ENCODE measurements around the gene IFNA8. TPM values are rescaled to one million over a fixed set of nuclear protein-coding genes. Genes with fewer than 3 reads are reported as not detected.
A peak's percentile ranks its signal among the peaks of the same experiment; 100 is the strongest.

IFNA8 gene
- total RNA-seq, 1 experiment from 2014 or later = not detected

DNA sequence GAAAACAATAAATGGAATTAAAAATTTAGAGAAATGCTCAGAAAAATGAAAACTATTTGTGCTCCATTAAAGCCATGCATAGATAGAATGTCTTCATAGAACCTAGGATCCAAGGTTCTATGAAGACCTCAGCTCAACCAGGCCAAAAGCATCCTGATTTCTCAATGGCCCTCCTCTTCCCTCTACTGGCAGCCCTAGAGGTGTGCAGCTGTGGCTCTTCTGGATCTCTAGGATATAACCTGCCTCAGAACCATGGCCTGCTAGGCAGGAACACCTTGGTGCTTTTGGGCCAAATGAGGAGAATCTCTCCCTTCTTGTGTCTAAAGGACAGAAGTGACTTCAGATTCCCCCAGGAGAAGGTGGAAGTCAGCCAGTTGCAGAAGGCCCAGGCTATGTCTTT lies 46.4 kb downstream of the IFNA8 start:
- H3K9ac ChIP-seq (ENCODE audit: extremely low read depth, insufficient read length, low read length) = no peak overlapping the region
- H2BK20ac ChIP-seq (ENCODE audit: low read depth, low read length, poor library complexity, severe bottlenecking) = no peak overlapping the region
- Mint-ChIP-seq H3K27ac (no peak overlapping the region), H3K36me3 (ENCODE audit: insufficient read depth in 1 of 3, low read depth in 3 of 3) (no peaks in the 10 kb centered on the region), H3K9me3 (no peaks in the 10 kb centered on the region; a peak in 1 of 5 replicates), H3K4me3 (no peak overlapping the region), H3K4me1 (peaks cover 11 to 14% of the 10 kb centered on the region in 2 experiments), H3K27me3 (ENCODE audit: low read depth) (peaks cover 5% of the 10 kb centered on the region)
- no peaks in the 10 kb centered on the region; the same call in 1 of the 2 replicates for H3K27me3 ChIP-seq (ENCODE audit: insufficient read depth, low read length)
- H3K18ac ChIP-seq (ENCODE audit: insufficient read length, low read depth, low read length) = no peak overlapping the region
- H3K79me1 ChIP-seq (ENCODE audit: insufficient read depth, low read depth, low read length, poor library complexity, severe bottlenecking) = no peaks in the 10 kb centered on the region
- H3T11ph ChIP-seq (ENCODE audit: low read length) = no peak overlapping the region
- no peak overlapping the region for H3K4ac ChIP-seq (ENCODE audit: low read depth, low read length)
- no peak overlapping the region for H3K56ac ChIP-seq (ENCODE audit: insufficient read length, low read depth, low read length)
- H2BK15ac ChIP-seq (ENCODE audit: low read depth, low read length) = no peak overlapping the region
- H3K23ac ChIP-seq (ENCODE audit: insufficient read length, low read depth, low read length) = no peak overlapping the region
- H3K27ac ChIP-seq (ENCODE audit: insufficient read length, low read depth, low read length) = no peak overlapping the region
- H2BK12ac ChIP-seq (ENCODE audit: insufficient read length, low read depth, low read length) = no peak overlapping the region
- no peak overlapping the region for H4K5ac ChIP-seq (ENCODE audit: insufficient read length, low read depth, low read length)
- H4K91ac ChIP-seq (ENCODE audit: insufficient read length, low read depth, low read length) = no peak overlapping the region
- H2AK5ac ChIP-seq (ENCODE audit: insufficient read length, low read length) = no peak overlapping the region
- no peak overlapping the region for H2AFZ ChIP-seq (ENCODE audit: low read length)
- TF ChIP-seq, protein P1, sequence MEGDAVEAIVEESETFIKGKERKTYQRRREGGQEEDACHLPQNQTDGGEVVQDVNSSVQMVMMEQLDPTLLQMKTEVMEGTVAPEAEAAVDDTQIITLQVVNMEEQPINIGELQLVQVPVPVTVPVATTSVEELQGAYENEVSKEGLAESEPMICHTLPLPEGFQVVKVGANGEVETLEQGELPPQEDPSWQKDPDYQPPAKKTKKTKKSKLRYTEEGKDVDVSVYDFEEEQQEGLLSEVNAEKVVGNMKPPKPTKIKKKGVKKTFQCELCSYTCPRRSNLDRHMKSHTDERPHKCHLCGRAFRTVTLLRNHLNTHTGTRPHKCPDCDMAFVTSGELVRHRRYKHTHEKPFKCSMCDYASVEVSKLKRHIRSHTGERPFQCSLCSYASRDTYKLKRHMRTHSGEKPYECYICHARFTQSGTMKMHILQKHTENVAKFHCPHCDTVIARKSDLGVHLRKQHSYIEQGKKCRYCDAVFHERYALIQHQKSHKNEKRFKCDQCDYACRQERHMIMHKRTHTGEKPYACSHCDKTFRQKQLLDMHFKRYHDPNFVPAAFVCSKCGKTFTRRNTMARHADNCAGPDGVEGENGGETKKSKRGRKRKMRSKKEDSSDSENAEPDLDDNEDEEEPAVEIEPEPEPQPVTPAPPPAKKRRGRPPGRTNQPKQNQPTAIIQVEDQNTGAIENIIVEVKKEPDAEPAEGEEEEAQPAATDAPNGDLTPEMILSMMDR (conservative IDR thresholded peaks at IDR 0.05) = peak; percentile 77
- no peaks in the 10 kb centered on the region for H4K20me1 ChIP-seq (ENCODE audit: control insufficient read depth, insufficient read depth, insufficient read length)
- peak; percentile 54 for DNase-seq
- H2BK5ac ChIP-seq (ENCODE audit: insufficient read length, low read length) = no peak overlapping the region
- H3K79me2 ChIP-seq (ENCODE audit: insufficient read depth, low read length) = no peaks in the 10 kb centered on the region
- H3K14ac ChIP-seq (ENCODE audit: insufficient read depth, low read length) = no peak overlapping the region
- H3K23me2 ChIP-seq (ENCODE audit: insufficient read length, low read depth, low read length, poor library complexity, severe bottlenecking) = no peaks in the 10 kb centered on the region
- H2BK120ac ChIP-seq (ENCODE audit: low read depth, low read length, poor library complexity, severe bottlenecking) = no peak overlapping the region
- no peak overlapping the region for H4K8ac ChIP-seq (replicated peaks; ENCODE audit: insufficient read length, low read depth, low read length)
- H3K9me3 ChIP-seq (ENCODE audit: control insufficient read depth, low read depth, low read length) = no peaks in the 10 kb centered on the region
- H3K4me2 ChIP-seq (ENCODE audit: insufficient read depth, insufficient read length, low read length) = no peak overlapping the region
- H3K4me1 ChIP-seq (ENCODE audit: insufficient read depth, low read length) = peaks cover 5% of the 10 kb centered on the region

Other genes with a start within 250 kb of the IFNA8 start
- not detected in 2 replicates for gene IFNA21, start 242.5 kb upstream of the IFNA8 start, total RNA-seq (2021)
- gene IFNA4, start 221.5 kb upstream of the IFNA8 start, total RNA-seq (2021) = not detected in 2 replicates
- not detected in 2 replicates for gene IFNA7, start 206.9 kb upstream of the IFNA8 start, total RNA-seq (2021)
- not detected in 2 replicates for gene IFNA10, start 202.0 kb upstream of the IFNA8 start, total RNA-seq (2021)
- not detected in 2 replicates for gene IFNA16, start 191.8 kb upstream of the IFNA8 start, total RNA-seq (2021)
- gene IFNA17, start 180.9 kb upstream of the IFNA8 start, total RNA-seq (2021) = not detected in 2 replicates
- not detected in 2 replicates for gene IFNA14, start 169.1 kb upstream of the IFNA8 start, total RNA-seq (2021)
- not detected in 2 replicates for gene IFNA5, start 103.8 kb upstream of the IFNA8 start, total RNA-seq (2021)
- 17.4 and 18.2 TPM in 2 replicates for gene KLHL9, start 73.7 kb upstream of the IFNA8 start, total RNA-seq (2021)
- not detected in 2 replicates for gene IFNA6, start 58.2 kb upstream of the IFNA8 start, total RNA-seq (2021)
- gene IFNA13, start 41.1 kb upstream of the IFNA8 start, total RNA-seq (2021) = not detected in 2 replicates
- not detected in 2 replicates for gene IFNA2, start 23.7 kb upstream of the IFNA8 start, total RNA-seq (2021)
- not detected in 2 replicates for gene IFNA1, start 31.3 kb downstream of the IFNA8 start, total RNA-seq (2021)
- not detected in 2 replicates for gene IFNE, start 73.2 kb downstream of the IFNA8 start, total RNA-seq (2021)